DOHH2 (cell line): ENCODE data around the gene GSTO1.

Experiments
- H3F3A ChIP-seq: fragments of 200-600 bp; sonication (generic), shearing (Covaris generic); 2 replicates; pipeline ENCODE4 v1.6.0; 2016; ENCODE audit warnings: antibody characterized with exemption, mild to moderate bottlenecking; ENCODE audit not compliant: control insufficient read depth, insufficient read depth
- H3K27ac ChIP-seq: fragments of 200-600 bp; sonication (generic); 2 replicates; pipeline ENCODE4 v1.5.1; 2014; ENCODE audit warnings: low read depth, mild to moderate bottlenecking, low read length, moderate library complexity
- H3K27me3 ChIP-seq: fragments of 200-600 bp; sonication (generic); 2 replicates; pipeline ENCODE4 v1.6.1; 2014; ENCODE audit warnings: mild to moderate bottlenecking, low read length, mixed read lengths; ENCODE audit not compliant: control insufficient read depth
- H3K36me3 ChIP-seq: fragments of 200-600 bp; sonication (generic); 2 replicates; pipeline ENCODE4 v1.6.1; 2014; ENCODE audit warnings: mild to moderate bottlenecking, low read length, moderate library complexity, mixed read lengths; ENCODE audit not compliant: control insufficient read depth
- H3K4me1 ChIP-seq: fragments of 200-600 bp; sonication (generic); 2 replicates; pipeline ENCODE4 v1.6.1; 2014; ENCODE audit warnings: mild to moderate bottlenecking, low read length, mixed read lengths; ENCODE audit not compliant: control insufficient read depth
- H3K4me2 ChIP-seq: fragments of 200-600 bp; sonication (generic); 2 replicates; pipeline ENCODE4 v1.6.0; 2014; ENCODE audit warnings: mild to moderate bottlenecking, low read length, moderate library complexity
- H3K4me3 ChIP-seq: fragments of 200-600 bp; sonication (generic); 2 replicates; pipeline ENCODE4 v1.5.1; 2014; ENCODE audit warnings: mild to moderate bottlenecking, low read length, mixed read lengths
- H3K79me2 ChIP-seq: fragments of 200-600 bp; sonication (generic); 2 replicates; pipeline ENCODE4 v1.6.1; 2014; ENCODE audit warnings: mild to moderate bottlenecking, low read length, mixed read lengths; ENCODE audit not compliant: control insufficient read depth
- H3K9me2 ChIP-seq: fragments of 200-600 bp; sonication (generic); replicated peaks from 2 replicates; pipeline ENCODE4 v1.6.1; 2014; ENCODE audit warnings: mild to moderate bottlenecking, low read length, mixed read lengths; ENCODE audit not compliant: control insufficient read depth
- H3K9me3 ChIP-seq: fragments of 200-600 bp; sonication (generic); 2 replicates; pipeline ENCODE4 v1.6.1; 2014; ENCODE audit warnings: antibody characterized with exemption, low read length, mixed read lengths; ENCODE audit not compliant: control insufficient read depth, insufficient read depth
- H4K20me1 ChIP-seq: fragments of 200-600 bp; sonication (generic); 2 replicates; pipeline ENCODE4 v1.6.0; 2014; ENCODE audit warnings: low read depth, mild to moderate bottlenecking, antibody characterized with exemption, low read length, moderate library complexity; ENCODE audit not compliant: control insufficient read depth, insufficient read depth
- EZH2phosphoT487 ChIP-seq: fragments of 200-600 bp; sonication (generic); IDR thresholded peaks from 2 replicates; pipeline ENCODE4 v1.6.1; 2017; ENCODE audit warnings: borderline replicate concordance, mild to moderate bottlenecking, antibody characterized with exemption, low read length, moderate library complexity, mixed read lengths
- TF ChIP-seq, protein P1 (sequence below): fragments of 200-600 bp; sonication (generic); IDR thresholded peaks from one replicate; pipeline ENCODE4 v1.5.1; 2014; ENCODE audit warnings: antibody characterized with exemption, mild to moderate bottlenecking, low read depth, low read length; ENCODE audit not compliant: poor library complexity, severe bottlenecking

The GSTO1 gene

GRCh38 chr10:104309980-104310978 lies 55.6 kb downstream of the GSTO1 start:
- H3K36me3 ChIP-seq, result peaks cover 30% of the 10 kb centered on the region
- no peaks in the 10 kb centered on the region for H3K9me2 ChIP-seq
- 0 out of 2 replicates have a peak, but pooled peaks cover 2% of the 10 kb centered on the region for H3K79me2 ChIP-seq
- no peaks in the 10 kb centered on the region for H3K27me3 ChIP-seq
- H3K4me1 ChIP-seq, result no peaks in the 10 kb centered on the region
- no peak overlapping the region for H3K4me3 ChIP-seq
- no peaks in the 10 kb centered on the region; the same call in 1 of the 2 replicates for H3F3A ChIP-seq
- H3K27ac ChIP-seq, result no peak overlapping the region
- TF ChIP-seq, protein P1, sequence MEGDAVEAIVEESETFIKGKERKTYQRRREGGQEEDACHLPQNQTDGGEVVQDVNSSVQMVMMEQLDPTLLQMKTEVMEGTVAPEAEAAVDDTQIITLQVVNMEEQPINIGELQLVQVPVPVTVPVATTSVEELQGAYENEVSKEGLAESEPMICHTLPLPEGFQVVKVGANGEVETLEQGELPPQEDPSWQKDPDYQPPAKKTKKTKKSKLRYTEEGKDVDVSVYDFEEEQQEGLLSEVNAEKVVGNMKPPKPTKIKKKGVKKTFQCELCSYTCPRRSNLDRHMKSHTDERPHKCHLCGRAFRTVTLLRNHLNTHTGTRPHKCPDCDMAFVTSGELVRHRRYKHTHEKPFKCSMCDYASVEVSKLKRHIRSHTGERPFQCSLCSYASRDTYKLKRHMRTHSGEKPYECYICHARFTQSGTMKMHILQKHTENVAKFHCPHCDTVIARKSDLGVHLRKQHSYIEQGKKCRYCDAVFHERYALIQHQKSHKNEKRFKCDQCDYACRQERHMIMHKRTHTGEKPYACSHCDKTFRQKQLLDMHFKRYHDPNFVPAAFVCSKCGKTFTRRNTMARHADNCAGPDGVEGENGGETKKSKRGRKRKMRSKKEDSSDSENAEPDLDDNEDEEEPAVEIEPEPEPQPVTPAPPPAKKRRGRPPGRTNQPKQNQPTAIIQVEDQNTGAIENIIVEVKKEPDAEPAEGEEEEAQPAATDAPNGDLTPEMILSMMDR, result no peak
- TF ChIP-seq EZH2phosphoT487, result no peak
- H4K20me1 ChIP-seq, result peaks cover 3% of the 10 kb centered on the region; the same call in 1 of the 2 replicates
- no peak overlapping the region for H3K4me2 ChIP-seq
- H3K9me3 ChIP-seq, result no peaks in the 10 kb centered on the region

DNA sequence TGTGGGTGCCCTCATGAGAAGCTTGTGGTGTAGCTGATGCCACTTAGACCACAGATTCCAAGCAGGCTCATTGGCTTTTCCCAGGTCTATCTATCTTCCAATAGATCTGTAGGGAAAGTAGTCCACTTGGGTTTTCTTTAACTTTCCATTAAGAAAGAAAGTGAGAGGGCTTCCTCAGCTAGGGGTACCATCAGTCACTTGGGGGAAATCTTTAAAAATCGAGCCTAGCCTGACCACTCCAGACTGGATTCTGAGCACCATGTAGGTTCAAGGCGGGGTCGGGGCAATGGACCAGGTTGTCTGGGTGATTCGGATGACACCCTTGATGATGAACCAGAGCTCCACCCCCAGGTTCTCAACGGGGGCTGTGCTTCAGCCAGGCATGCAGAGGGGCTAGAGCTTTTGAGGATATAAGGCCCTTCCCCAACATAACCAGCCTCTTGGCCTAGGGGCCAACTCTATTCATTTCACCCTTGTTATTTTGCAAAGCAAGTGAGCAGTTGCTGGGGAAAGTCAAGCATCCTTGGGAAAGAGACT lies 56.6 kb downstream of the GSTO1 start:
- H3K27ac ChIP-seq, result no peak overlapping the region
- H4K20me1 ChIP-seq, result peaks cover 3% of the 10 kb centered on the region; the same call in 1 of the 2 replicates
- peaks cover 6% of the 10 kb centered on the region for H3K79me2 ChIP-seq
- H3K4me2 ChIP-seq, result no peak overlapping the region
- H3K4me3 ChIP-seq, result no peak overlapping the region
- no peaks in the 10 kb centered on the region for H3K9me2 ChIP-seq
- TF ChIP-seq EZH2phosphoT487, result no peak
- TF ChIP-seq, protein P1, result no peak
- no peaks in the 10 kb centered on the region for H3K27me3 ChIP-seq
- H3K9me3 ChIP-seq, result no peaks in the 10 kb centered on the region
- no peaks in the 10 kb centered on the region for H3K4me1 ChIP-seq
- H3F3A ChIP-seq, result no peaks in the 10 kb centered on the region; the same call in 1 of the 2 replicates
- peaks cover 40% of the 10 kb centered on the region for H3K36me3 ChIP-seq

DNA sequence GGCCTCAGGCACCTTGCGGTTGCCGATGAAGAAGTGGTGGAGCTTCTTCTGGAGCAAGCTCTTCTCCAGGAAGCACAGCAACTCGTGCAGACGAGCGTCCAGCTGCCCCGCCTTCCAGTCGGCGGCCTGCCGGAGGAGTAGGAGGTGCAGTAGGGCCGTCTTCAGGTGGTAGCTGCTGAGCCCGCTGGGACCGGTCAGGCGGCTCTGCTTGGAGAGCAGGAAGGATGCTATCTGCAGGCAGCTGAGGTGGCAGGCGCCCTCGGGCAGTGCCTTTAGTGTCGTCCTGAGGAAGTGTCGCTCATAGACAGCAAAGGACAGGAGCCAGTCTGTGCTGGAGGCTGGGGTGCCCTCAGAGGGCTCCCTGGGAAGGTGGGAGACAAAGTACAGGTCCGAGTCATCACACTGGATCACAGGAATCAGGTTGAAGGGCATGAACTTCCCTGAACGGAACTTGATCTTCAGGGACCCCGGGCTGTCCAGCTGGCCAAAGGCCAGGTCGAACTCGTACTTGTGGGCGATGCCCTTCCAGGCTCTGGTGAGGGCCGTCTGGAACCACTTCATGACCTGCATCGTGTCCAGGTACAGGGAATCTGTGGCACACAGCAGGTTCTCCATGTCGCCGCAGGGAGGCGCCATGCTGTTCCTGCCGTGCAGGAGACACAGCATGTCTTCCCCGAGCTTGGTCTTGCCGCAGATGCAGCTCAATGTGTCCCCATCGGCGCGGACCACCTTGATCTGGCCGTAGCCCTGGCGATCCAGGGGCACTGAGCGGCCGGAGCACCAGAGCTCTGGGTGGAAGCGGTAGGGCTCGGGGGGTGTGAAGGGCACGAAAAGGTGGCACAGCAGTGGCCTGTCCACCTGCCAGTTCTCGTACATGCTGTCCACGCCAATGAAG lies 60.1 kb downstream of the GSTO1 start:
- Histone ChIP-seq H3K4me3 (no peak overlapping the region), H3K36me3 (peaks cover 47% of the 10 kb centered on the region), H3K4me2 (no peak overlapping the region), H4K20me1 (peaks cover 27% of the 10 kb centered on the region; the same call in 1 of the 2 replicates), H3K9me3 (no peaks in the 10 kb centered on the region), H3F3A (no peaks in the 10 kb centered on the region), H3K27me3 (no peaks in the 10 kb centered on the region), H3K9me2 (no peaks in the 10 kb centered on the region), H3K79me2 (peaks cover 42% of the 10 kb centered on the region), H3K4me1 (peaks cover 28% of the 10 kb centered on the region), H3K27ac (no peak overlapping the region)
- TF ChIP-seq, protein P1, result no peak
- TF ChIP-seq EZH2phosphoT487, result no peak
